HUES6 (cell line): Measurements from ENCODE around the gene EMC8.

Experiments
- H3K27ac ChIP-seq: 2 replicates; pipeline ENCODE4 v1.7.0; 2013; ENCODE audit warnings: low read depth, mild to moderate bottlenecking, low read length, inconsistent platforms
- H3K27me3 ChIP-seq: 2 replicates; pipeline ENCODE4 v1.6.1; 2013; ENCODE audit warnings: low read length; ENCODE audit not compliant: control insufficient read depth, insufficient read depth
- H3K36me3 ChIP-seq: 2 replicates; pipeline ENCODE4 v1.6.1; 2013; ENCODE audit warnings: low read length; ENCODE audit not compliant: control insufficient read depth, insufficient read depth
- H3K4me1 ChIP-seq: 2 replicates; pipeline ENCODE4 v1.6.1; 2013; ENCODE audit warnings: low read length; ENCODE audit not compliant: control insufficient read depth, insufficient read depth
- H3K4me3 ChIP-seq: 2 replicates; pipeline ENCODE4 v1.5.1; 2013; ENCODE audit warnings: low read depth, low read length
- H3K9ac ChIP-seq: one replicate; pipeline ENCODE4 v1.6.1; 2013; ENCODE audit warnings: mild to moderate bottlenecking, low read length
- H3K9me3 ChIP-seq: 2 replicates; pipeline ENCODE4 v1.6.1; 2013; ENCODE audit warnings: low read depth, low read length; ENCODE audit not compliant: control insufficient read depth, insufficient read depth

Gene EMC8

DNA sequence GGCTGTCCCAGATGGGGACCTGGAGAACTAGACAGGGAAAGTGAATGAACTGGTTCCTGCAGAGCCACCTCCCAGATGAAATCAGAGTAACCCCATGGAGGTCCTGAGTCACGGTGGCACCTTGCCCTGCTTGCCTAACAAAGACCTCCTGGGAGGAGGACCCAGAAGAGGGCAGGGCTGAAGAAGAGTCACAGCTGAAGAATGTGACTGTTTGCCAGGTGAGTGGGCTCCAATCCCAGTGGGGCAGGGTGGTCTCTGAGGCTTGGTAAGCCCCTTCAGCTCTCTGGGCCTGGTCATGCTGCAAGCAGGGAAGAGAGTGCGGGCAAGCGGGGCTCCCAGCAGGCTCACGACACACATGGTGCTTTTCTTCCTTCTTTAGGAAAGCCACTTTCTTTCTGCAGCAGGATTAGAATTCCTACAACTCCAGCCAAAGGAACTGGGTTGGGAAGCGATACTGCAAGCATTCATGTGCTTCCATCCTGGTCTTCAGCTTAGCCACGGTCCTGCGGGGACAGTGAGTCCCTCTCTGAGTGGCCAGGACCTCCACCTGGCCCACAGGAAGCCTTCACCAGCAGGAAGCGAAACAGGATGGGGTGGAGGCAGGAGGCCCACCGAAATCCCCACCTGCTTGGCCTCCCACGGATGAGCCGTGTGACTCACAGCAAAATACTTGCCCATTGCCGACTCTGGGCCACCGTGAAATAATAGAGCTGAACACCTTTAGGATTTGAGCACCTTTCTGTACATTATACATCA, 52.7 kb downstream of the EMC8 start:
- Histone ChIP-seq H3K4me3 (peak overlapping the region; percentile 26; the same call in 1 of the 2 replicates), H3K27me3 (peaks cover 19% of the 10 kb centered on the region), H3K27ac (peak overlapping the region; percentile 83), H3K36me3 (peaks cover 6% of the 10 kb centered on the region; the same call in 1 of the 2 replicates), H3K9me3 (no peaks in the 10 kb centered on the region), H3K4me1 (peaks cover 40% of the 10 kb centered on the region), H3K9ac (peak overlapping the region; percentile 83)

DNA sequence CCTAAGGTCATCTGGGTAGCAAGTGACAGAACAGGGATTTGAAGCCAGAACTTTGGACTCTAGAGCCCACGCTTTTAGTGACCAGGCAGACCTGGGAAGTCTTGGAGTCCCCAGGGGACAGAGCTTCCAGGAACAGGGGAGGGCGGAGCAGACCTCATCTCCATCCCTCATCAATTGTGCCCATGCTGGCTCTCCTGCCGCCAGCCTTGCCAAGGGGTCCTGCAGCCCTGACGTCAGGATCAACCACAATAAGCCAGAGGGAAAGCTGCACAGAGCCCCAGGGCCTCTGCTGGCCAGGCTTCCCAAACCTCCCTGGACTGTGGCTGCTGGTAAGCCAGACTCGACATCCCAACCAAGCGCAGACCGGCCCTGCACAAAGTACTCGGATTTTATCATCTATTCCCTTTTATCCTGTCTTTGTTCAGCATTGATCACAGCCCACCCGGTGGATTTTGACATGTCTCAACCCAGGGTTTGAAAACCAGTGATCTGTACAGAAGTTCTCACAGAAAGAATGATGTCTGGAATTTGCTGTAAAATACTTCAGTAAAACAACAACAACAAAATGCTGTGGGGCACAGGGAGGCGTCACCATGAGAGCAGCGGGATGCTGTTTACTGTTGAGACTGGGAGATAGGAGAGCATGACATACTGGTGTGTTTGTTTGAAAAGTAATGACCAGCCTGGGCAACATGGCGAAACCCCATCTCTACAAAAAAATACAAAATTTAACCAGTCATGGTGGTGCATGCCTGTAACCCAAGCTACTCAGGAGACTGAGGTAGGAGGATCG, 60.2 kb downstream of the EMC8 start:
- Histone ChIP-seq H3K9ac (no peak overlapping the region), H3K9me3 (no peaks in the 10 kb centered on the region), H3K27me3 (no peaks in the 10 kb centered on the region), H3K4me3 (no peak overlapping the region), H3K4me1 (peaks cover 15% of the 10 kb centered on the region), H3K36me3 (peaks cover 6% of the 10 kb centered on the region; the same call in 1 of the 2 replicates), H3K27ac (no peak overlapping the region)

DNA sequence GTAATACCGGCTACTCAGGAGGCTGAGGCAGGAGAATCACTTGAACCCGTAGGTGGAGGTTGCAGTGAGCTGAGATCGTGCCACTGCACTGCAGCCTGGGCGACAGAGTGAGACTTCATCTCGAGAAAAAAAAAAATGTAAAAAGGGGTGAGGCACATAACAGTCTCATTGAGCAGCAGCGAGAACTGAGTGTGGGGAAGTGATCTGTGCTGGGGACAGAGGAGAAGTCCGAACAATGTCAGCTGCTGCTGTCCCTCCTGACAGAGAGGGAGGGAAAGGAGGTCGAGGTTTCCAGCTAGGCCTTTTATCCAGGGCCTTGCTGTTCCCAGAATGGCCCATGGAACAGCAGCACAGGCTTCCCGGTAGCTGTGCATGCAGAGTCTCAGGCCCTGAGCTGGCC, 62.4 kb downstream of the EMC8 start:
- H3K9ac ChIP-seq: no peak overlapping the region
- H3K9me3 ChIP-seq: no peaks in the 10 kb centered on the region
- no peaks in the 10 kb centered on the region for H3K36me3 ChIP-seq
- H3K4me3 ChIP-seq: no peak overlapping the region
- H3K27me3 ChIP-seq: no peaks in the 10 kb centered on the region
- H3K27ac ChIP-seq: no peak overlapping the region
- peaks cover 20% of the 10 kb centered on the region for H3K4me1 ChIP-seq

DNA sequence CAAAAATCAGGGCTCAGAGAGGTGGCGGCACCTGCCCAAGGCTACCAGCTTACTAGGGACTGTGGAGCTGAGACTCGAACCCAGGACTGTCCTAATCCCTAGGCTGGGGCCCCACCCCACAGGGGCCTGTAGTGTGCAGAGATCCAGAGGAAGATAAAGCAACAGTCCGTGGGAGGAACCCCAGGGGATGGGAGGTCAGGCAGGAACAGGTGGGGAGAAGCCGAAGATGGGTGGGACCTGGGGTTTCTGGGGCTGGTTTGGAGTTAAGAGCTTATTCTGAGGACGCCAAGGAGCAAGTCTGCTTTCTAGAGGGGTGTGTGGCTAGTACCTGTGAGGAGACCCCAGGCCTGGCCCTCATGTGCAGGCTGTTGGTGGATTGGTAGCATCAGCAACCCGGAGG, 63.4 kb downstream of the EMC8 start:
- Histone ChIP-seq H3K27me3 (no peaks in the 10 kb centered on the region), H3K9ac (no peak overlapping the region)

DNA sequence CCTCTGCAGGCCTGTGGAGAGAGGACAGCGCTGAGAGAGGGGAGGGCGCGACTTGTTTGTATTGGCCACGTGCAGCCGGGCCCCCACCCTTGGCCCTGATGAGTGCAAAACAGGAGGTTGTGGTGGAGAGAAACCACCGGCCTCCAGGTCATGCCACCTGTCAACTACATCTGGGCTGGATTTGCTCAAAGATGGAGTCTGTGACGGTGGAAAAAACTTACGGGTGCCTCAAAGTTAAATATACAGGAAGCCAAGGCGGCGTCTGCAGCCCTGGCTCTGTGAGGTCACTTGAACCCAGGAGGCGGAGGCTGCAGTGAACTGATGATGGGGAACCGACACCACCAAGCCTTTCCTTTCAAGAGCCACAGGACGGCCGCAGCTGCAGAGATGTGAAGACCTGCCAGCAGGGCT, 64.1 kb downstream of the EMC8 start:
- H3K36me3 ChIP-seq: no peaks in the 10 kb centered on the region
- H3K9me3 ChIP-seq: no peaks in the 10 kb centered on the region
- H3K27me3 ChIP-seq: no peaks in the 10 kb centered on the region
- H3K27ac ChIP-seq: no peak overlapping the region
- no peak overlapping the region for H3K4me3 ChIP-seq
- H3K9ac ChIP-seq: no peak overlapping the region
- H3K4me1 ChIP-seq: peaks cover 20% of the 10 kb centered on the region

More for the DNA sequence above, 63.4 kb downstream of the EMC8 start:
- Histone ChIP-seq H3K27ac (no peak overlapping the region), H3K4me1 (peaks cover 20% of the 10 kb centered on the region), H3K4me3 (no peak overlapping the region), H3K36me3 (no peaks in the 10 kb centered on the region), H3K9me3 (no peaks in the 10 kb centered on the region)

DNA sequence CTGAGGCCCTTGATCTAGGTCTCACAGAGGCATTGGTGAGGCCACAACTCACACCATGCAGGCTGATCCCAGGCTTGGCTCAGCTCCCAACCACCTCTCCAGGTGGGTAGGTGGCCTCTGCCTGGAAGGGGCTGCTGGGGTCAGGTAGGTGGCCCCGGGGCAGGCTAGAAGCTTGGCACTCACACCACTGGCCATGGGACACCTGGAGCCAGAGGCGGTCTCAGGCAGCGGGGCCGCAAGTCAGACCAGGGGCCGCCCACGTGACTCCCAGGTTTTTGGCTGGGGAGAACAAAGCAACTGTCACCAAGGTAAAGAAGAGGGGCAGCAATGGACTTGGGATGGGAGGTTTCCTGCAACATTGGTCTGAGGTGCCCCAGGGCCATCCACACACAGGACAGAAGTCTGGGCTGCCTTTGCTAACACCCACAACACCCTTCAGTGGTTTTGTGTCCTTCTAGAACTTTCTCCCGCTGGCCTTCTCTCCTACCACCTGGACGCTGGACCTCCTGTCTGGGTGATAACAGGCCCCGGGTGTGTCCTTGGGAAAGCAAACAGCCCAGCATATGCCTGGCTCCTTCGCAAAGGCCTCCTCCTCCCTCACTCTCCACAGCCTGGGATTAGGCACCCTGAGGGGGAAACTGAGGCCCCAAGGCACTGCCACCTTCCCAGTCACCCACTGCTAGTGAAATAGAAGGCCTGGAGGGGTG, 64.9 kb downstream of the EMC8 start:
- Histone ChIP-seq H3K4me1 (peaks cover 28% of the 10 kb centered on the region), H3K4me3 (0 out of 2 replicates have a peak overlapping the region, but pooled peaks have one; percentile 4), H3K9ac (no peak overlapping the region), H3K36me3 (no peaks in the 10 kb centered on the region), H3K9me3 (no peaks in the 10 kb centered on the region), H3K27ac (no peak overlapping the region), H3K27me3 (no peaks in the 10 kb centered on the region)

DNA sequence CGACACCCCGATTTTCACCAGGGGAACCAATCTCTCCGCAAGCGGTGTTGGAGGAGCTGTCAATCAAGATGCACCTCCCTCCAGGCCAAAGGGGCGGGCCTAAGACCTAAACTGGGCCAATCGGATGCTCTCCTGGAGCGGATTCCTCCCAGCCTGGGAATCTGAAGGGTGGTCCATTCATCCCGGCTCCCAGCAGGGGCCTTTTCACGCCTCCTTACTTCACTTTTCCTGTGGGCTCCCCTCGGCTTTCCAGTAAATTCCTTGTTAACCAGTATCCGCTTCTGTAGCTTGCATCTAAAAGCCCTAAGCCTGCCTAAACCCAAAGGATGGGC, 65.5 kb downstream of the EMC8 start:
- 0 out of 2 replicates have a peak overlapping the region, but pooled peaks have one; percentile 4 for H3K4me3 ChIP-seq
- H3K27ac ChIP-seq: no peak overlapping the region
- no peak overlapping the region for H3K9ac ChIP-seq
- H3K4me1 ChIP-seq: peaks cover 29% of the 10 kb centered on the region
- no peaks in the 10 kb centered on the region for H3K9me3 ChIP-seq
- no peaks in the 10 kb centered on the region for H3K36me3 ChIP-seq
- no peaks in the 10 kb centered on the region for H3K27me3 ChIP-seq

DNA sequence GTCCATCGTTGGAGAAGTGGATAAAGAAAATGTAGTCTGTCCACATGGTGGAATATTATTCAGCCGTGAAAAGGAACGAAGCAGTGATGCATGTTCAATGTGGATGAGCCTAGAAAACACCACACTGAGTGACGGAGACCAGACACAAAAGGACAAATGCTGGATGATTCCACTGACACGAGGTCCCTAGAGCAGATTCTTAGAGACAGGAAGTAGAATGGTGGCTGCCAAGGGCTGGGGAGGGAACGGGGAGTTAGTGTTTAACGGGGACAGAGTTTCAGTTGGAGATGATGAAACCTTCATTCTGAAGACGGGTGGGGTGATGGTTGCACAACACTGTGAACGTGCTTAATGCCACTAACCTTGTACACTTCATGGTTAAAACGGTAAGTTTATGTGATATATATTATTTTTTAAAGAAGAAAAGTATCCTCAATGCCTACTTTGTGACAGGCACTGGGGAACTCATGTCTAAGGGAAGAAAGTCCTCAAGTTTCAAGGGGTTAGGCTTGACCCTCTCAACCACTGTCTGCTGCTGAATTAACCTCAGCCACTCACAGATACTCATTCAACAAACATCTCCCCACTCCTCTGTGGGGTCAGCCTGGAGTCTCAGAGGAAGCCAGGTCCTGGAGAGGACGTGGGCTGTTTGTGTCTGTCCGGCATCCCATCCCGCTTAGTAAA, 66.0 kb downstream of the EMC8 start:
- Histone ChIP-seq H3K4me1 (peaks cover 27% of the 10 kb centered on the region), H3K36me3 (no peaks in the 10 kb centered on the region), H3K27me3 (no peaks in the 10 kb centered on the region), H3K9me3 (no peaks in the 10 kb centered on the region), H3K9ac (no peak overlapping the region), H3K27ac (no peak overlapping the region), H3K4me3 (no peak overlapping the region)

DNA sequence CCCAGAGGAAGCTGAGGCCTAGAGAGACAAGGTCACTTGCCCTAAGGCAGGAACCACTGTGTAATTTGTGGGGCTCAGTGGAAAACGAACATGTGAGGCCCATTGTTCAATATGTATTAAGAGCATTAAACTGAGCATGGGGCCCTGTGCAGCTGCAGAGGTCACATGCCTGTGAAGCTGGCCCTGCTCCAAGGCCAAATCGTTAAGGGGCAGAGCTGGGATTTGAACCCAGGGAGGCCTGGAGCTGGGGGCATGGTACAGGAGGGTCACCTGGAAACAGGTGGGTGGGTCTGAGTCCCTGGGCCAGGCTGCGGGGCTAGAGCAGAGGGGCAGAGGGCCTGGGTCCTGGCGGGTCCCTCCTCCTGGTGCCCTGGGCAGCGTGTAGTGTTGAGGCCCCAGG, 68.2 kb downstream of the EMC8 start:
- no peak overlapping the region for H3K9ac ChIP-seq
- no peak overlapping the region for H3K27ac ChIP-seq
- no peaks in the 10 kb centered on the region for H3K27me3 ChIP-seq

DNA sequence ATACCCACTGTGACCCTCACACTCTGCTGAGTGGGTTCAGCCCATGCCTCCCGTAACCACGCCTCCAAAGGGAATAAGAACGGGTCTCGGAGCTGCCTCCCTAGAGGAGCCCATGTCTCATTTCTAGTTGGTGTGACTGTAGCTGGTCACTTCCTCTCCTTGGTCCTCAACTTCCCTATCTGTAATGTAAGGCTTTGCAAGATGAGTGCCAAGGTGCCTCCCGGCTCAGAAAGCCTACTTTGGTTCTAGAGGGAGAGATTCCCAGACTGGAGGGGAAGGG, 69.2 kb downstream of the EMC8 start:
- Histone ChIP-seq H3K4me1 (peaks cover 27% of the 10 kb centered on the region), H3K36me3 (0 out of 2 replicates have a peak, but pooled peaks cover 5% of the 10 kb centered on the region), H3K27ac (no peak overlapping the region), H3K9me3 (no peaks in the 10 kb centered on the region), H3K4me3 (no peak overlapping the region), H3K27me3 (no peaks in the 10 kb centered on the region), H3K9ac (peak overlapping the region; percentile 43)

More for the DNA sequence above, 68.2 kb downstream of the EMC8 start:
- Histone ChIP-seq H3K4me1 (peaks cover 27% of the 10 kb centered on the region), H3K36me3 (0 out of 2 replicates have a peak, but pooled peaks cover 2% of the 10 kb centered on the region), H3K9me3 (no peaks in the 10 kb centered on the region), H3K4me3 (no peak overlapping the region)
